CD4-positive, alpha-beta T cell (primary cell): ENCODE data around the gene KCNMB4. TPM values are rescaled to one million over a fixed set of nuclear protein-coding genes. Genes with fewer than 3 reads are reported as not detected.

Experiments
- ATAC-seq: fragments of 200-7000 bp; cut with Tn5 transposase; one replicate; pipeline ENCODE4 v1.10.0; 2022; ENCODE audit warnings: mild to moderate bottlenecking; ENCODE audit not compliant: poor library complexity
- CTCF ChIA-PET: fragments of 350-600 bp; sonication (Branson Sonifier 250); formaldehyde crosslinking; loops from one replicate; lab custom pipeline; 2021; ENCODE audit warnings: antibody characterized with exemption, inconsistent platforms; lab: Charles Lee
- POLR2A ChIA-PET: fragments of 350-600 bp; sonication (Branson Sonifier 250); formaldehyde crosslinking; loops from one replicate; lab custom pipeline; 2021; ENCODE audit warnings: antibody characterized with exemption, inconsistent platforms; lab: Charles Lee
- DNase-seq, 14 experiments: peaks; one replicate each; pipeline ENCODE4 v3.0.0-alpha.2; 2013 to 2020; ENCODE audit warnings: mixed read lengths in 2 of 14
- H3K27ac ChIP-seq, 2 donors: one replicate each; pipeline versions ENCODE4 v1.5.1 to v1.7.0; 2013; ENCODE audit warnings: low read length in 2 of 2, low read depth in 1 of 2, mild to moderate bottlenecking in 1 of 2
- H3K27me3 ChIP-seq, 2 experiments: 1 replicate in 1 of 2; 2 replicates in 1 of 2; pipeline versions ENCODE4 v1.6.1 to v1.7.0; 2013; ENCODE audit warnings: low read length in 2 of 2, control low read depth in 1 of 2, mild to moderate bottlenecking in 1 of 2, moderate library complexity in 1 of 2; ENCODE audit not compliant: insufficient read depth in 2 of 2, control insufficient read depth in 1 of 2
- H3K36me3 ChIP-seq: one replicate; pipeline ENCODE4 v1.6.1; 2013; ENCODE audit warnings: low read length, control low read depth; ENCODE audit not compliant: insufficient read depth
- H3K4me1 ChIP-seq: one replicate; pipeline ENCODE4 v1.6.1; 2013; ENCODE audit warnings: low read length, control low read depth; ENCODE audit not compliant: insufficient read depth
- H3K4me3 ChIP-seq: one replicate; pipeline ENCODE4 v1.5.1; 2013; ENCODE audit warnings: mild to moderate bottlenecking, low read length, moderate library complexity
- H3K9me3 ChIP-seq, 2 experiments: 1 replicate in 1 of 2; 2 replicates in 1 of 2; pipeline versions ENCODE4 v1.6.1 to v1.7.0; 2013; ENCODE audit warnings: low read length in 2 of 2, mild to moderate bottlenecking in 2 of 2, control low read depth in 1 of 2, moderate library complexity in 1 of 2; ENCODE audit not compliant: control insufficient read depth in 1 of 2, insufficient read depth in 1 of 2
- H3K27ac Mint-ChIP-seq: one replicate; pipeline ENCODE4 v1.8.0; 2020; ENCODE audit warnings: mixed read lengths
- H3K27me3 Mint-ChIP-seq: one replicate; pipeline ENCODE4 v1.8.0; 2021; ENCODE audit warnings: mixed read lengths
- H3K36me3 Mint-ChIP-seq: one replicate; pipeline ENCODE4 v1.8.0; 2021; ENCODE audit warnings: low read depth, mixed read lengths
- H3K4me1 Mint-ChIP-seq: one replicate; pipeline ENCODE4 v1.8.0; 2021; ENCODE audit warnings: low read depth, mixed read lengths
- H3K4me3 Mint-ChIP-seq: one replicate; pipeline ENCODE4 v1.8.0; 2020; ENCODE audit warnings: mild to moderate bottlenecking, mixed read lengths
- H3K9me3 Mint-ChIP-seq: one replicate; pipeline ENCODE4 v1.8.0; 2020; ENCODE audit warnings: mixed read lengths
- CTCF ChIP-seq: fragments of 200-600 bp; IDR thresholded peaks from one replicate; pipeline ENCODE4 v1.8.0; 2022; ENCODE audit warnings: antibody characterized with exemption, mild to moderate bottlenecking
- intact Hi-C, 2 experiments: fragments of 100-400 bp; cut with DNase I in 1 of 2; cut with micrococcal nuclease in 1 of 2; formaldehyde crosslinking; loops; one replicate each; pipeline versions ENCODE4 v1.15.1 to v1.9.0; 2023 to 2025; cut with DNase I, micrococcal nuclease
- total RNA-seq, 174 experiments: library from RNA in 2 of 174; stranded (reverse) in 2 of 174; gene quantifications; one replicate each; pipeline ENCODE4 v1.2.3 and lab custom pipeline; 2021 to 2026

KCNMB4 gene
- total RNA-seq, 2 experiments from 2014 or later: 0.53 to 0.71 TPM

DNA sequence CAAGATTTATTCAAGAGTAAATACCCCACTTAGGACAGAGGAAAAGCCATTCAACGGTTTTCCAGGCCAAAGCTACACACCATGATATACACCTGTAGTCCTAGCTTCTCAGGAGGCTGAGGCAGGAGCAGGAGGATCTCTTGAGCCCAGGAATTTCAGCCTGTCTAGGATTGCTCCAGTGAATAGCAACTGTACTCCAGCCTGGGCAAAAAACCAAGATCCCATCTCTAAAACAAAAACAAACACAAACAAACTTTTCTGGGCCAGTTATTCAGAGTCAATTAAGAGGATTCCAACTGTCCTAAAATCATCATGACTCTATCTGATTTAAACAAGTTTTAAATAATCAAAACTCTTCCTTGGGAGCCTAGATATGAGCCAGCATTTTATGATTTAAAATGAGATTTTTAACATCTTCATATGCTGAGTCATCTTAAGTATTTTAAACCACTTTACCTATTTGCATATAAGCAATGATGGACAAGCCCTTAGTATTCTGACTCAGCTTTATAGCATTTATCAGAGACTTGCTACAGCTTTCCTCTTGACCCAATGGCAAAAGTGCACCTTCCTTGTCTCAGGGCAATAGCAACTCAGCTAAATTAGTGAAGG, 77.1 kb downstream of the KCNMB4 start:
- Mint-ChIP-seq H3K9me3 (no peaks in the 10 kb centered on the region), H3K36me3 (no peaks in the 10 kb centered on the region), H3K27me3 (no peaks in the 10 kb centered on the region), H3K4me3 (no peak overlapping the region), H3K27ac (no peak overlapping the region), H3K4me1 (no peaks in the 10 kb centered on the region)
- CTCF ChIA-PET: no interaction called here
- H3K36me3 ChIP-seq: no peaks in the 10 kb centered on the region
- ATAC-seq (no peak), DNase-seq (no peak)
- POLR2A ChIA-PET: no interaction called here
- H3K27ac ChIP-seq: no peak overlapping the region
- TF ChIP-seq CTCF: no peak
- no peaks in the 10 kb centered on the region for H3K9me3 ChIP-seq
- no peak overlapping the region for H3K4me3 ChIP-seq
- H3K4me1 ChIP-seq: no peaks in the 10 kb centered on the region
- H3K27me3 ChIP-seq: no peaks in the 10 kb centered on the region
- intact Hi-C loops: loop anchor here in 1 of 2 experiments (10.0 kb wide), 1 partner anchor 408 kb away; no protein-coding TSS in a partner anchor

DNA sequence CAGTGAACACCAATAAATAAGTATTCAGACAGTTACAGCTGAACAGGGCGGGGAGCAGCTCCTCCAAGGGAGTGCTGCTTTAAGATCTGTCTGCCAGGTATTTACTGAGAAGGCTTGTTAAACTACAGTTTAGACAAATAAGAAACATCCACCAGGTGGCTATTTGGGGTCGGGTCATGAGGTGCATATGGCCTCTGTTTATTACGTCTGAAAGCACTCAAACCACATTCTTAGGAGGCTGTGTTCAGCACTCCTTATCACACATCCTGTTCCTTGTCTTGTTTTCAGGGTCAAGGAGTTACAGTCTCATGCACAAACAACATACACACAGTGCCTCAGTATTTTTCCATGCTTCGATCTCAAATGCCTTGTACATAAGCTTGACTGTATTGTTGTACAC, 78.8 kb downstream of the KCNMB4 start:
- H3K27me3 Mint-ChIP-seq: no peaks in the 10 kb centered on the region
- POLR2A ChIA-PET: no interaction called here
- H3K27ac Mint-ChIP-seq: no peak overlapping the region
- Histone ChIP-seq H3K27me3 (no peaks in the 10 kb centered on the region), H3K9me3 (peaks cover 0 to 6% of the 10 kb centered on the region in 2 experiments), H3K4me1 (no peaks in the 10 kb centered on the region), H3K4me3 (no peak overlapping the region), H3K36me3 (no peaks in the 10 kb centered on the region), H3K27ac (no peak overlapping the region)
- no peaks in the 10 kb centered on the region for H3K36me3 Mint-ChIP-seq
- no peak for TF ChIP-seq CTCF
- no peak for DNase-seq
- H3K4me1 Mint-ChIP-seq: no peaks in the 10 kb centered on the region
- CTCF ChIA-PET: no interaction called here
- peaks cover 9% of the 10 kb centered on the region for H3K9me3 Mint-ChIP-seq
- no peak for ATAC-seq
- intact Hi-C loops: loop anchor here in 1 of 2 experiments (10.0 kb wide), 1 partner anchor 410 kb away; no protein-coding TSS in a partner anchor
- no peak overlapping the region for H3K4me3 Mint-ChIP-seq

DNA sequence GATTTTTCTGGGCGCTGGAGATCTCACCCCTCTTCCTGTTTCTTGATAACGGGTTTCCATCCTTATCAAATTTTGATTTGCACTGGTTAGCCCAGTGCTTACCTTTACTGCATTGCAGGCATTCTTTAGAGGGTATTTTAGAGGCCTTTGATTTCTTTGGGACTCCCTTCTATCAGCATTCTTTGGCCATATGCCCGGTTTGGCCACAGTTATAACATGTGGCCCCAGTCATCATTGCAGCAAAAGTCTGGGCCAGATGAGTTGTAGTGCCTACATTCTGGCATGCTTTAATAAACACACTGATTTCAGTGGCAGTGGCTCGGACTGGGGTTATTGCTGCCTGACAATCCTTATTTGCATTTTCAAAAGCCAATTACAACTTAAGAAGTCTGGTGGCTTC, 82.3 kb downstream of the KCNMB4 start:
- intact Hi-C loops: loop anchor here in 1 of 2 experiments (10.0 kb wide), 1 partner anchor 414 kb away; no protein-coding TSS in a partner anchor
- no peak overlapping the region for H3K4me3 ChIP-seq
- ATAC-seq (no peak), DNase-seq (no peak)
- peaks cover 12 to 16% of the 10 kb centered on the region in 2 experiments for H3K9me3 ChIP-seq
- TF ChIP-seq CTCF: no peak
- H3K36me3 ChIP-seq: no peaks in the 10 kb centered on the region
- no peak overlapping the region for H3K27ac ChIP-seq
- no peaks in the 10 kb centered on the region for H3K4me1 ChIP-seq
- Mint-ChIP-seq H3K36me3 (no peaks in the 10 kb centered on the region), H3K4me1 (no peaks in the 10 kb centered on the region), H3K9me3 (peaks cover 14% of the 10 kb centered on the region), H3K27ac (no peak overlapping the region), H3K27me3 (no peaks in the 10 kb centered on the region), H3K4me3 (no peak overlapping the region)
- H3K27me3 ChIP-seq: no peaks in the 10 kb centered on the region
- POLR2A ChIA-PET: no interaction called here
- CTCF ChIA-PET: no interaction called here
